Psoas muscle (tissue), 8 donors: ENCODE data around the gene ZC2HC1B. TPM values are rescaled to one million over a fixed set of nuclear protein-coding genes. Genes with fewer than 3 reads are reported as not detected.

Experiments used
- ATAC-seq, 4 donors: fragments of 200-7000 bp; cut with Tn5 transposase; one replicate each; pipeline ENCODE4 v1.9.1; 2020; ENCODE audit warnings: moderate library complexity in 3 of 4, mild to moderate bottlenecking in 2 of 4
- DNase-seq, 2 donors: peaks; one replicate each; pipeline ENCODE4 v3.0.0-alpha.2; 2020
- H3K27ac ChIP-seq: fragments of 200-600 bp; one replicate; pipeline ENCODE4 v1.8.0; 2022
- H3K27me3 ChIP-seq, 3 donors: fragments of 200-600 bp in 1 of 3; one replicate each; pipeline versions ENCODE4 v1.6.1 to v1.8.0; 2013 to 2022; ENCODE audit warnings: low read length in 2 of 3, mild to moderate bottlenecking in 2 of 3, moderate library complexity in 1 of 3; ENCODE audit not compliant: insufficient read depth in 3 of 3
- H3K36me3 ChIP-seq, 2 donors: fragments of 200-600 bp in 1 of 2; one replicate each; pipeline versions ENCODE4 v1.6.1 to v1.8.0; 2013 to 2022; ENCODE audit warnings: low read depth in 1 of 2, mild to moderate bottlenecking in 1 of 2, moderate library complexity in 1 of 2; ENCODE audit not compliant: insufficient read depth in 1 of 2
- H3K4me1 ChIP-seq: fragments of 200-600 bp; one replicate; pipeline ENCODE4 v1.8.0; 2022
- H3K4me3 ChIP-seq: fragments of 200-600 bp; one replicate; pipeline ENCODE4 v1.8.0; 2022; ENCODE audit warnings: mild to moderate bottlenecking
- H3K9me3 ChIP-seq: fragments of 200-600 bp; one replicate; pipeline ENCODE4 v1.8.0; 2022
- CTCF ChIP-seq: fragments of 200-600 bp; IDR thresholded peaks from one replicate; pipeline ENCODE4 v1.8.0; 2022; ENCODE audit warnings: antibody characterized with exemption
- WGBS, 3 donors: extraction: QIAGEN DNeasy Blood & Tissue Kit; methylation state at CpG; one replicate each; pipeline versions ENCODE4 v1.1.6 to v1.1.7; 2013; 5-methylcytosine and 5-hydroxymethylcytosine counted together
- intact Hi-C, 2 donors: fragments of 100-400 bp; cut with DNase I; formaldehyde crosslinking; loops; one replicate each; pipeline versions ENCODE4 v1.11.0 to v1.14.2; 2022
- polyA plus RNA-seq, 3 donors: library from polyadenylated mRNA; stranded (reverse); fragments of 200-250 nt; gene quantifications; one replicate each; pipeline ENCODE4 v1.2.3, GENCODE V29; 2013
- total RNA-seq, 4 donors: library from RNA; stranded (reverse); fragmentation: NEBNext Ultra II Directional in 2 of 4; extraction: Animal tissue kit (Norgen Biotek cat#: 25700) in 2 of 4; gene quantifications; one replicate each; pipeline versions ENCODE4 v1.2.1 to v1.2.4, GENCODE V29; 2021 to 2023
- donor health status: healthy with polysubstance abuse.
- donor health status: DM: no; HTN: no; CAD: no; lungs with moderate emphysema.
- donor health status: Bipolar disorder and iron deficiency.
- donor health status: healthy.
- donor health status: DM: yes; HTN: yes; CAD: no.
- donor health status: DM: no; HTN: no; CAD: no.
- donor health status: DM: no; HTN: no; CAD: no.
- donor health status: DM: yes; HTN: yes; CAD: no.

ZC2HC1B gene
- total and polyA plus RNA-seq, 7 donors: 0.56 TPM; not detected in 6

GRCh38 chr6:143934867-143935266, 70.6 kb downstream of the ZC2HC1B start:
- intact Hi-C loops: no loop called here
- Histone ChIP-seq H3K4me3 (no peak overlapping the region), H3K27ac (no peak overlapping the region), H3K9me3 (no peaks in the 10 kb centered on the region), H3K27me3 (no peaks in the 10 kb centered on the region), H3K36me3 (no peaks in the 10 kb centered on the region), H3K4me1 (no peaks in the 10 kb centered on the region)
- 84 to 98% (median 92%) methylated on average over 4 of the region's 4 CpGs for WGBS, 3 donors
- no peak for TF ChIP-seq CTCF
- ATAC-seq: no peak
- DNase-seq: no peak

GRCh38 chr6:143936347-143936746, 72.1 kb downstream of the ZC2HC1B start:
- DNase-seq (no peak), ATAC-seq (no peak)
- intact Hi-C loops: no loop called here
- H3K27ac ChIP-seq: no peak overlapping the region
- no peaks in the 10 kb centered on the region for H3K9me3 ChIP-seq
- no peaks in the 10 kb centered on the region for H3K27me3 ChIP-seq
- no peaks in the 10 kb centered on the region for H3K36me3 ChIP-seq
- H3K4me1 ChIP-seq: no peaks in the 10 kb centered on the region
- 77 to 84% (median 83%) methylated on average over 3 of the region's 3 CpGs for WGBS, 3 donors
- TF ChIP-seq CTCF: no peak
- no peak overlapping the region for H3K4me3 ChIP-seq

- ATAC-seq: no peak
- intact Hi-C loops: no loop called here
- Histone ChIP-seq H3K27me3 (no peaks in the 10 kb centered on the region), H3K9me3 (no peaks in the 10 kb centered on the region), H3K36me3 (no peaks in the 10 kb centered on the region), H3K4me3 (no peak overlapping the region), H3K27ac (no peak overlapping the region), H3K4me1 (no peaks in the 10 kb centered on the region)
- WGBS, 3 donors: 67 to 71% (median 70%) methylated on average over 5 of the region's 5 CpGs
- no peak for TF ChIP-seq CTCF
- no peak for DNase-seq
Observed at GRCh38 chr6:143936778-143937667, 72.7 kb downstream of the ZC2HC1B start.

- Histone ChIP-seq H3K36me3 (no peaks in the 10 kb centered on the region), H3K27me3 (no peaks in the 10 kb centered on the region), H3K9me3 (no peaks in the 10 kb centered on the region), H3K27ac (no peak overlapping the region), H3K4me3 (no peak overlapping the region), H3K4me1 (no peaks in the 10 kb centered on the region)
- 85 to 92% (median 88%) methylated on average over 1 of the region's 1 CpG for WGBS, 3 donors
- no peak for TF ChIP-seq CTCF
- no peak for ATAC-seq
- no peak for DNase-seq
- intact Hi-C loops: no loop called here
Observed at GRCh38 chr6:143937668-143937970, 73.3 kb downstream of the ZC2HC1B start.

- Histone ChIP-seq H3K27ac (no peak overlapping the region), H3K9me3 (no peaks in the 10 kb centered on the region), H3K4me3 (no peak overlapping the region), H3K36me3 (no peaks in the 10 kb centered on the region), H3K27me3 (no peaks in the 10 kb centered on the region), H3K4me1 (no peaks in the 10 kb centered on the region)
- ATAC-seq (no peak), DNase-seq (no peak)
- no peak for TF ChIP-seq CTCF
- intact Hi-C loops: no loop called here
- WGBS, 3 donors: 29 to 43% (median 40%) methylated on average over 4 of the region's 4 CpGs
Observed at GRCh38 chr6:143939364-143939763, 75.1 kb downstream of the ZC2HC1B start.
